NCI-H2196 (cell line): ENCODE data around the gene ZNF652.
"Not testable (repeated sequence)": the region's sequence is repeated elsewhere in the genome, so short reads cannot be mapped to it uniquely, and the experiment has no call there.

Experiments
- DNase-seq: peaks from one replicate; lab custom pipeline; 2025; ENCODE audit not compliant: unreplicated experiment; lab: John Stamatoyannopoulos, UW

ZNF652 gene

GRCh38 chr17:49269356-49269755, 92.7 kb downstream of the ZNF652 start:
- no peak for DNase-seq

DNA sequence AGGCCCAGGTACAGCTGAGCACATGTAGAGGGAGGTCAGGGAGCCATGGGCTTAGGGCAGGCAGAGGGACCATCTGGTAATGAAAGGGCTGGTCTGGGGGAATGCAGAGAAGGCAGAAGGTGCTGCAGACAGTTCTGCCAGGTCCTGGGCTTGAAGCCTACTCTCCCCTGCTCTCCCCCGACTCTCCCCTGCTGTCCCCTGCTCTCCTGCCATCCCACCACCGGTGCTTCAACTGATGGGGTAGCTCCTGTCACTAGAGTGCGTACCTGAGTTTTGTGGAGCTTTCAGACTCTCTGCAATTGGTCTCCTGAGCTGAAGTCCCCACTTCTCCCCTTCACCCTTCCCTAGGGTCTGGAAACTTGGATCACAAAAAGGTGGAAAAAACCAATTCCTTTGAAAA, 94.1 kb downstream of the ZNF652 start:
- no peak for DNase-seq

- no peak for DNase-seq
Measured at GRCh38 chr17:49266233-49266632, 95.8 kb downstream of the ZNF652 start.

DNA sequence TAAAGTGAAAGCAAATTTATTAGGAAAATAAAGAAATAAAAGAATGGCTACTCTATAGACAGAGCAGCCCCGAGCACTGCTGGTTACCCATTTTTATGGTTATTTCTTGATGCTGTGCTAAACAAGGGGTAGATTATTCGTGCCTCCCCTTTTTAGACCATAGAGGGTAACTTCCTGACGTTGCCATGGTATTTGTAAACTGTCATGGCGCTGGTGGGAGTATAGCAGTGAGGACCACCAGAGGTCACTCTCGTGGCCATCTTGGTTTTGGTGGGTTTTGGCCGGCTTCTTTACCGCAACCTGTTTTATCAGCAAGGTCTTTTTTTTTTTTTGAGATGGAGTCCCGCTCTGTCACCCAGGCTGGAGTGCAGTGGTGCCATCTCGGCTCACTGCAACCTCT, 100.5 kb downstream of the ZNF652 start:
- DNase-seq, result not testable (repeated sequence)

DNA sequence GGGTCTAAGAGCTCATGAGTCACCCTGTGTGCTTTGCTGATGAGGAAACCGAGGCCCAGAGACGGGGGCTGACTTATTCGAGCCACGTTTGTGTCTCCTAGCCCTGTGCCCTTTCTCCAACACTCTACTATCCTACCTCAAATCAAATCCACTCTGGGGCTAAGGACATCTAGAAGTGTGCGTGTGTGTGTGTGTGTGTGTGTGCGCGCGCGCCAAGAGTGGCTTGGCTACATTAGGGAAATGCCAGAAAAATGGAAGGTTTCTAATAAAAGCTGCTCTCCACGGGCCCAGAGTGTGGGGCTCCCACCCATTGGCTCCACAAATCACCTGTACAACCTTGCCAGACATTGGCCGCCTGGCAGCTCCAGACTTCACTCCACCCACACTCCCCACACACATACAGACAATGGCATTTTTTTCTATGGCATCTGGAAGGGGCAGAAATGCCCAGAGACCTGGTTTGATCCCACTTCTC, 101.2 kb downstream of the ZNF652 start:
- peak; percentile 17 for DNase-seq

GRCh38 chr17:49260011-49260816, 101.8 kb downstream of the ZNF652 start:
- no peak for DNase-seq

DNA sequence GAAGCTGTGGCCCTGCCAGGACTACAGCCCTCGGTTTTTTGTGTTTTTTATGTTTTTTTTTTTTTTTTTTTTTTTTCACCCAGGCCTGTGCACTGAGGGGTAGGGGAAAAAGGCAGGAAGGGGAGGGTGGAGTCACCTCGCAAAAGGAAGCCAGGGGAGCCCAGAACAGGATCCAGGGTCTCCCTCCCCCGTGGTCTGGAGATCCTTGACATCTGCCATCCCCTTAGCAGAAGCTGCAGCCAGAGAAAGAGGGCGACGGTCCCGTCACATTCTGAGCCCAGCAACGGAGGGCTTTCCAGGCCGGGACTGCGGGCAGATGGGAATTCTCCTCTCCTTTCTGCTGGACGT, 102.4 kb downstream of the ZNF652 start:
- no peak for DNase-seq

DNA sequence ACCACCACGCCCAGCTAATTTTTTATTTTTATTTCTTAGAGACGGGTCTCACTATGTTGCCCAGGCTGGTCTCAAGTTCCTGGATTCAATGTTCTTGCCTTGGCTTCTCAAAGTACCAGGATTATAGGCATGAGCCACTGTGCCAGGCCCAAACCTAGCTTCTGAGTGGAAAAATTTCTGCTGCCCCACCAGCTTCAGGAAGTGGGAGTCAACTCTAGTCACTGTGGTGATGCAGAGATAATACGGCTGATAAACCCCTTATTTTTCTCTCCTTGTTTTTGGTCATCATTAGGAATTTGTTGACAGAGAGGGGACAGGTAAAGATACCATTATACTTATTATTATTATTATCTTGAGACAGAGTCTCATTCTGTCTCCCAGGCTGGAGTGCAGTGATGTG, 103.7 kb downstream of the ZNF652 start:
- no peak for DNase-seq

GRCh38 chr17:49255125-49255524, 106.9 kb downstream of the ZNF652 start:
- no peak for DNase-seq

- no peak for DNase-seq
Measured at GRCh38 chr17:49254066-49254465, 108.0 kb downstream of the ZNF652 start.

GRCh38 chr17:49252148-49252695, 109.8 kb downstream of the ZNF652 start:
- DNase-seq, result no peak

- no peak for DNase-seq
Measured at GRCh38 chr17:49249890-49250522, 112.0 kb downstream of the ZNF652 start.

DNA sequence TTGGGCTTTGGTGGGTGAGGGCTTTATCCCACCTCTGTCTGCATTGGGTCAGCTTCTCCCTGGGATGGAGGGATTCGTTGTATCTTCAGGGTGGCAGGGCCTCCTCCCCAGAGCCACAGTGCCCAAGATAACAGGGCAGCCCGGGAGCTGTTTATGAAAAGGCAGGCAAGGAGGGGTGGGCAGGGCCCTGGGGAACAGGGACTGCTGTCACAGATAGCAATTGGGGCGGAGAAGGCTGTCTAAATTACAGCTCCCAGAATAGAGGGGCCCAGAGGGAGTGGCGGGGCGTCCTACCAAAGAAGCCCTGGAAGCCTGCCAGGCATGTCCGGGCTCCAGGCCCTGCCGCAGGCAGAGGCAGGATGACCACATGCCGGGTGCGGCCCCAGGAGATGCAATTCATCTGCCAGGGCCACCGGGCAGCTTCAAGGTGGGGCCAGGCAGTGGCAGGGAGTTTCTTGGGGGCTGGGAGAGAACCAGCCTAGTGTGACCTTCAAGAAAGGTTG, 112.7 kb downstream of the ZNF652 start:
- DNase-seq, result no peak

- no peak for DNase-seq
Measured at GRCh38 chr17:49247944-49248343, 114.1 kb downstream of the ZNF652 start.

- no peak for DNase-seq
Measured at GRCh38 chr17:49244839-49245238, 117.2 kb downstream of the ZNF652 start.
